ENCODE measurements around the gene GRIN3A. TPM values are rescaled to one million over a fixed set of nuclear protein-coding genes. Genes with fewer than 3 reads are reported as not detected.
A peak's percentile ranks its signal among the peaks of the same experiment; 100 is the strongest.

Gene GRIN3A
- total RNA-seq, 1 donor from 2014 or later, result not detected

DNA sequence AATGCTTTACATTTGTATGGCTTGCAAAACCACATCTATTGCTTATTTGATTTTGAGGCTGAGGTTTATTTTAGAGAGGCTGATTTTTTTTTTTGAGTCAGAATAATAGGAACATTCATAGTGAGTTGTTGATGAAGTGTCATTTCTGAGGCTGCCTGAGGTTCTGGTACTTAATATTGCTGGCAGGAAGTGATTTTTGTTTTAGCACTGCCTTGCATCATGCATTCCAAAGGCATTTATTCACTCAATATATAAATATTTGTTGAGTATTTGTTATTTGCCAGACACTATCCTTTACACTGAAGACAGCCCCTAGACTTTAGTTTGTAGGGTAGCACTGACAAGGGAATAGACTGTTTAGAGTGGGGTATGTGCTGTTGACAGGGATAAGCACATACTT lies 202.1 kb downstream of the GRIN3A start:
- Histone ChIP-seq H3K27me3 (ENCODE audit: control insufficient read depth, insufficient read depth, low read length) (no peaks in the 10 kb centered on the region), H3K36me3 (ENCODE audit: control insufficient read depth, insufficient read depth, low read length) (no peaks in the 10 kb centered on the region), H3K4me3 (ENCODE audit: low read depth, low read length) (no peak overlapping the region)
- no peak for DNase-seq (ENCODE audit: low read depth)
- no peak for TF ChIP-seq CTCF (IDR thresholded peaks at IDR 0.05; ENCODE audit: insufficient read depth, low read length, poor library complexity, severe bottlenecking)

GRCh38 chr9:101533334-101534204 lies 204.9 kb downstream of the GRIN3A start, which contains the start of gene RNF20:
RNF20 (plus strand) TSS chr9:101533853; CDS start chr9:101535424, 1,571 bp downstream.
- Histone ChIP-seq H3K36me3 (ENCODE audit: control insufficient read depth, insufficient read depth, low read length) (no peaks in the 10 kb centered on the region), H3K27me3 (ENCODE audit: control insufficient read depth, insufficient read depth, low read length) (no peaks in the 10 kb centered on the region), H3K4me3 (ENCODE audit: low read depth, low read length) (peak within 1 kb of the TSS; percentile 66)
- DNase-seq (ENCODE audit: low read depth), result peak; percentile 96
- TF ChIP-seq CTCF (IDR thresholded peaks at IDR 0.05; ENCODE audit: insufficient read depth, low read length, poor library complexity, severe bottlenecking), result no peak

DNA sequence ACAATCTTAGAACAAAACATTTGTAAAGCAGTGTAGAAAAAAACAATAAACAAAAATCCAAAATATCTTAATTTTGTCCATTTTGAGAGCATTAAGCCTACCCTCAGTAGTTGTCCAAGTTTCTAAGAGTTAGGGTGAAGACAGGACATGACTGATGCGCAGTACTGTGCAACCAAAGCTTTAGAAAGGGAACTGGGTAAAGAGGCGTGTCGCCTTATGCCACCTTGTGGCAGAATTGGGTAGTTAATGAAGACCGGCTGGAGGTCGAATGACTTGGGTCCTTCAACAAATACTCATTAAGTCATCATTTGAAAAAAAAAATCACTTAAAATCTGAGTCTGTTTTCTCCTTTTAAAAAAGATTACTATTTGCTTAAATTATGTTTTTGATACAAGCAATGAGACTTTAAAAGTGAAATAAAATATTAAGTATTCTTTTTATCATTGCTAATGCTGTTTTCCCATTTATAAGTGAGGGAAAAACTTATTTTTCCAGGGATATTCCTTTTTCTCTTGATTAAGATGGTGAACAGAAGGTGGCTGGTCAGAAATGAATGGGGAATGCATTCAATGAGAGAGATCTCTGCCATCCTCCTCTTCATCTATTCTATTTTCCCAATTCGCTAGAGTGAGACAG lies 208.3 kb downstream of the GRIN3A start:
- peak; percentile 12 for DNase-seq (ENCODE audit: low read depth)
- TF ChIP-seq CTCF (IDR thresholded peaks at IDR 0.05; ENCODE audit: insufficient read depth, low read length, poor library complexity, severe bottlenecking), result peak; percentile 83
- no peaks in the 10 kb centered on the region for H3K36me3 ChIP-seq (ENCODE audit: control insufficient read depth, insufficient read depth, low read length)
- no peak overlapping the region for H3K4me3 ChIP-seq (ENCODE audit: low read depth, low read length)
- no peaks in the 10 kb centered on the region for H3K27me3 ChIP-seq (ENCODE audit: control insufficient read depth, insufficient read depth, low read length)

GRCh38 chr9:101528015-101528414 lies 210.4 kb downstream of the GRIN3A start:
- TF ChIP-seq CTCF (IDR thresholded peaks at IDR 0.05; ENCODE audit: insufficient read depth, low read length, poor library complexity, severe bottlenecking), result no peak
- H3K4me3 ChIP-seq (ENCODE audit: low read depth, low read length), result no peak overlapping the region
- H3K36me3 ChIP-seq (ENCODE audit: control insufficient read depth, insufficient read depth, low read length), result no peaks in the 10 kb centered on the region
- no peaks in the 10 kb centered on the region for H3K27me3 ChIP-seq (ENCODE audit: control insufficient read depth, insufficient read depth, low read length)
- no peak for DNase-seq (ENCODE audit: low read depth)

DNA sequence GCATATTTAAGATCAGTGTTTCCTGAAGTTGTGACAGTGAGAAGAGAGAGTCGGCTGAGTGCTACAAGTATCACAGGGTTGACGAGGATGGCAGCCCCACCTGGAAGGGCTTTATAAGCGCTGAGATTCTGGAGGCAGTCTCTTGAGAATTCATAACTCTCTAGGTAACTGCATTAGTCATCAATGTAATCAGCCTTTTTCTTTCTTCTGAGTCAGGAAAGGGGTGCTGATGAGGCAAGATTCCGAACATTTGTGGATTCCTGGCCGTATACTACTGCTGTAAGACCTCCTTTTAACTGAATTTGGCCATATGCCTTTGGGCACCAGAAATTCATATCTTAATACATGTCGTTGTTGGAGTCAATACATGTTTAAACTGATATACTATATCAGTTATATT lies 211.4 kb downstream of the GRIN3A start:
- no peaks in the 10 kb centered on the region for H3K27me3 ChIP-seq (ENCODE audit: control insufficient read depth, insufficient read depth, low read length)
- DNase-seq (ENCODE audit: low read depth), result no peak
- no peaks in the 10 kb centered on the region for H3K36me3 ChIP-seq (ENCODE audit: control insufficient read depth, insufficient read depth, low read length)
- H3K4me3 ChIP-seq (ENCODE audit: low read depth, low read length), result no peak overlapping the region
- no peak for TF ChIP-seq CTCF (IDR thresholded peaks at IDR 0.05; ENCODE audit: insufficient read depth, low read length, poor library complexity, severe bottlenecking)
